Posterior vena cava (tissue), 2 donors: ENCODE data around the gene RPTOR. TPM values are rescaled to one million over a fixed set of nuclear protein-coding genes. Genes with fewer than 3 reads are reported as not detected.
"Not testable (repeated sequence)": the region's sequence is repeated elsewhere in the genome, so short reads cannot be mapped to it uniquely, and the experiment has no call there.

Source experiments
- DNase-seq: peaks from one replicate; pipeline ENCODE4 v3.0.0-alpha.2; 2020; ENCODE audit warnings: low spot score
- intact Hi-C, 2 donors: fragments of 100-400 bp; cut with DNase I; formaldehyde crosslinking; loops; one replicate each; pipeline versions ENCODE4 v1.14.1 to v1.14.2; 2022 to 2023
- total RNA-seq, 2 donors: library from RNA; stranded (reverse); fragmentation: NEBNext Ultra II Directional; extraction: Animal tissue kit (Norgen Biotek cat#: 25700); gene quantifications; one replicate each; pipeline ENCODE4 v1.2.1, GENCODE V29; 2021
- donor health status: DM: yes; HTN: yes; CAD: no.
- donor health status: DM: yes; HTN: yes; CAD: no.

RPTOR gene
- total RNA-seq, 2 donors from 2014 or later, result 30.1 to 44.1 TPM

GRCh38 chr17:80695979-80696378 lies 151.3 kb downstream of the RPTOR start:
- intact Hi-C loops, result no loop called here
- DNase-seq, result no peak

- no peak for DNase-seq
- intact Hi-C loops, result no loop called here
These were observed 151.8 kb downstream of the RPTOR start for GRCh38 chr17:80696456-80696855.

- DNase-seq, result no peak
- intact Hi-C loops, result no loop called here
These were observed 152.3 kb downstream of the RPTOR start for GRCh38 chr17:80696964-80697363.

GRCh38 chr17:80698297-80698696 lies 153.7 kb downstream of the RPTOR start:
- intact Hi-C loops, result no loop called here
- DNase-seq, result no peak

GRCh38 chr17:80699205-80699604 lies 154.6 kb downstream of the RPTOR start:
- intact Hi-C loops, DNase-seq: not testable (repeated sequence)

- intact Hi-C loops, result no loop called here
- no peak for DNase-seq
These were observed 157.1 kb downstream of the RPTOR start for GRCh38 chr17:80701730-80702129.

- intact Hi-C loops, result no loop called here
- no peak for DNase-seq
These were observed 157.9 kb downstream of the RPTOR start for GRCh38 chr17:80702315-80703141.

- DNase-seq, result no peak
These were observed 158.5 kb downstream of the RPTOR start for GRCh38 chr17:80703142-80703478.

GRCh38 chr17:80704381-80704819 lies 159.8 kb downstream of the RPTOR start:
- DNase-seq, result no peak
- intact Hi-C loops, result no loop called here

More at GRCh38 chr17:80703142-80703478, 158.5 kb downstream of the RPTOR start:
- intact Hi-C loops, result no loop called here

GRCh38 chr17:80704894-80705293 lies 160.3 kb downstream of the RPTOR start:
- DNase-seq, result no peak
- intact Hi-C loops, result no loop called here

GRCh38 chr17:80705988-80706387 lies 161.3 kb downstream of the RPTOR start:
- intact Hi-C loops, result no loop called here
- DNase-seq, result no peak

- intact Hi-C loops, result no loop called here
- DNase-seq, result no peak
These were observed 161.8 kb downstream of the RPTOR start for GRCh38 chr17:80706463-80706867.

GRCh38 chr17:80708480-80708879 lies 163.8 kb downstream of the RPTOR start:
- intact Hi-C loops, result no loop called here
- no peak for DNase-seq

GRCh38 chr17:80709090-80709695 lies 164.6 kb downstream of the RPTOR start:
- no peak for DNase-seq
- intact Hi-C loops, result no loop called here

- DNase-seq, result no peak
- intact Hi-C loops, result no loop called here
These were observed 166.2 kb downstream of the RPTOR start for GRCh38 chr17:80710714-80711302.

- DNase-seq, result no peak
- intact Hi-C loops, result no loop called here
These were observed 167.5 kb downstream of the RPTOR start for GRCh38 chr17:80712089-80712488.

GRCh38 chr17:80712606-80713005 lies 168.0 kb downstream of the RPTOR start:
- DNase-seq, result no peak
- intact Hi-C loops, result no loop called here

- no peak for DNase-seq
- intact Hi-C loops, result no loop called here
These were observed 172.5 kb downstream of the RPTOR start for GRCh38 chr17:80716986-80717719.

- intact Hi-C loops, result no loop called here
- DNase-seq, result no peak
These were observed 173.1 kb downstream of the RPTOR start for GRCh38 chr17:80717720-80718083.

- intact Hi-C loops, result no loop called here
- DNase-seq, result no peak
These were observed 173.8 kb downstream of the RPTOR start for GRCh38 chr17:80718428-80718827.
